Head of caudate nucleus (tissue), 42 donors: ENCODE data around the gene SMARCAL1.

Experiments used
- DNase-seq, 42 donors: peaks; one replicate each; pipeline versions ENCODE4 v3.0.0 to v3.0.0-alpha.2; 2020 to 2021; ENCODE audit warnings: mixed read lengths in 7 of 42
- intact Hi-C: fragments of 100-400 bp; cut with DNase I; formaldehyde crosslinking; loops from one replicate; pipeline ENCODE4 v1.15.0; 2022

The SMARCAL1 gene

GRCh38 chr2:216391401-216391800 lies 20.9 kb upstream of the SMARCAL1 start:
- intact Hi-C loops = no loop called here
- DNase-seq = no peak

GRCh38 chr2:216392018-216392562 lies 20.2 kb upstream of the SMARCAL1 start:
- intact Hi-C loops = no loop called here
- DNase-seq = peak in 28 of 42 donors; percentile 6 to 79 (median 46)

- intact Hi-C loops = no loop called here
- no peak for DNase-seq
Measured at GRCh38 chr2:216392945-216393840, 19.1 kb upstream of the SMARCAL1 start.

DNA sequence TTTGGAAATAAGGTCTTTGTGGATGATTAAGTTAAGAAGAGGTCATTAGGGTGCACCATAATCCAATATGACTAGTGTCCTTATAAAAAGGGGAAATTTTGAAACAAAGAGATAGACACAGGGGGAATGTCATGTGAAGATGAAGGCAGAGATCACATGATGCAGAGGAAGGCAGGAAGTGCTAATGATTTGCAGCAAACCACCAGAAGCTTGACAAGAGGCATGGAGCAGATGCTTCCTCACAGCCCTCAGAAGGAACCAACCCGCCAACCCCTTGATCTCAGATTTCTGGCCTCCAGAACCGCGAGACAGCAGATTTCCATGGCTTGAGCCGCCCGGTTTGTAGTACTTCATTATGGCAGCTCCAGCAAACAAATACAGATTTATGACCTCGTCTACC lies 17.4 kb upstream of the SMARCAL1 start:
- DNase-seq = no peak
- intact Hi-C loops = no loop called here

- DNase-seq = no peak
- intact Hi-C loops = no loop called here
Measured at GRCh38 chr2:216399621-216400020, 12.7 kb upstream of the SMARCAL1 start.

- intact Hi-C loops = no loop called here
- DNase-seq = no peak
Measured at GRCh38 chr2:216402751-216403150, 9.5 kb upstream of the SMARCAL1 start.

DNA sequence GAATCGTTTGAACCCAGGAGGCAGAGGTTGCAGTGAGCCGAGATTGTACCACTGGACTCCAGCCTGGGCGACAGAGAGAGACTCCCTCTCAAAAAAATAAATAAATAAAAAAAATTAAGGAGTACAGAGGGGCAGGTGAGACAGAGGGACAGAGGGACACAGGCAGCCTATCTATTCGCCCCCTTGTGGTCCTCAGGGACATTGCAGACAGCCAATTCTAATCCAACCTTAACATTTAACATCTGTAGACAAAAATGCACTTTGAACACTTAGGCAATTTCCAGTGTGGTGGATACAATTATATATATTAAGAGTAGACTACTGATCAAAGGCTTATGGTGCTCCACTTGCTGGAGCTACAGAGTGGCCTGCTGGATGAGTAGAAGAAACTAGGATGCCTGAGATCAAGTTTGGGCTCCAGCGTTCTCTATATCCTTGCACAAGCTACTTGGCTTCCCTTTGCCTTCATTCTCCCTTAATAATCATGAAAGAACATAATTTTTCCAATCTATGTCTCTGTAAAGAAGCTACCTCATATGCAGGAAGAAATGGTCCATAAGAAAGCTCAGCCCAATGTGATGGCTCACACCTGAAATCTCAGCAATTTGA lies 8.2 kb upstream of the SMARCAL1 start:
- peak in 39 of 42 donors; percentile 13 to 80 (median 50) for DNase-seq
- intact Hi-C loops = no loop called here

GRCh38 chr2:216405588-216405987 lies 6.7 kb upstream of the SMARCAL1 start:
- DNase-seq = no peak
- intact Hi-C loops = no loop called here

DNA sequence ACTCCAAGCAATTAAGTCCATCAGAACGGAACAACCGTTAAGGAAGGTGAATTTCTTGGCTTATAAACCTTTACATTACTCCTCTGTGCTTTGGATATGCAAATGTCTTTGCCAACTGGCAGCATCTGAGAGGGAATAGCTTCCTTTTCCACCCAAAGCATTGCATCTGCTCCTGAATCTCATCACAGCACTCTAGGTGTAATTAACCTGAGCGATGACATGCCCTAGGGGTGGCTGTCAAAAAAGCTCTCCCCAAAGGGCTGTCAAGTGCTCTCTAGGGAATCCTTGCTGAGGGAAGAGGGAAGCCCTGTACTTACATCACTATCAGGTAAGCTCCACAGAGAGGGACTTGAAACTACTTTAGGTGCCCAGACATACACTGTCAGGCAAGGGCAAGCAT lies 5.5 kb upstream of the SMARCAL1 start:
- peak in 17 of 42 donors; percentile 6 to 71 (median 32) for DNase-seq
- intact Hi-C loops = no loop called here

GRCh38 chr2:216408426-216409290 lies 3.6 kb upstream of the SMARCAL1 start:
- intact Hi-C loops = no loop called here
- no peak for DNase-seq

GRCh38 chr2:216410550-216410949 lies 1.7 kb upstream of the SMARCAL1 start:
- DNase-seq = no peak
- intact Hi-C loops = loop anchor here (10.0 kb wide), 1 partner anchor 296 kb away; no protein-coding TSS in a partner anchor

DNA sequence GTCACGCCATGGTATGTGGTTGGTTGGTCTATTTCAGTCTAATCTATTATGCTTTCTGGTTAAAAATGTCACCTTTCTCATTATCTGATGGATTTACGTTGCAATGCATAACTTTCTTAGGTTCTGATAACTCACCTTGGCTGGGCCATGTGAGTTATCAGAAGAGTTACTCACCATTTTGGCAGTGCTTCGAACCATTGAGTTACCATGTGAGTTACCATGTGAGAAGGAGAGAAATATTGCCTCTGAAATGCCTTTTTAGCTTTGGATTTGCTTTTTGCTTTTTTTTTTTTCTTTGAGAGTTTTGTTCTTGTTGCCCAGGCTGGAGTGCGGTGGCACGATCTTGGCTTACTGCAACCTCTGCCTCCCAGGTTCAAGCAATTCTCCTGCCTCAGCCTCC lies 1.6 kb downstream of the SMARCAL1 start:
- intact Hi-C loops = loop anchor here (10.0 kb wide), 1 partner anchor 299 kb away; no protein-coding TSS in a partner anchor
- no peak for DNase-seq

GRCh38 chr2:216414772-216415319 lies 2.6 kb downstream of the SMARCAL1 start:
- no peak for DNase-seq
- intact Hi-C loops = loop anchor here (10.0 kb wide), 1 partner anchor 300 kb away; no protein-coding TSS in a partner anchor

DNA sequence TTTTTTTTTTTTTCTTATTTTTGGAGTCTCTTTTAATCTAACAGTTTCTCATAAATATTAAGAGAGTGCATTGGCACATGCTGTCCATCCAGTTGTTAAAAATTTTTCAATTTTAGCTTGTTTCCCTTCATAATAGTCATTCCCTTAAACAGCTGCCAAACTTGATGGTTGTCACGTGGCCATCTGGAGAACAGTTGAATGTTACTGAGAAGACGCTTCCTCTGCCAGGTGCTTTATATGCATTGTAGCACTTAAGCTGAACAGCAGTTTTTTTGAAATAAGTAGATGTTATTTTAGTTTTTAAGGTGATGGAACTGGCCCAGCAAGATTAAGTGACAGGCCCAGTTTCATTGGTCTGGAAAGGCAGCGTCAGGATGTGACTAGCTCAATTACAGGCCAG lies 3.3 kb downstream of the SMARCAL1 start:
- intact Hi-C loops = loop anchor here (10.0 kb wide), 1 partner anchor 301 kb away; no protein-coding TSS in a partner anchor
- DNase-seq = no peak

- no peak for DNase-seq
- intact Hi-C loops = loop anchor here (10.0 kb wide), 1 partner anchor 302 kb away; no protein-coding TSS in a partner anchor
Measured at GRCh38 chr2:216416571-216417307, 4.5 kb downstream of the SMARCAL1 start.

- intact Hi-C loops = loop anchor here (10.0 kb wide), 1 partner anchor 304 kb away; no protein-coding TSS in a partner anchor
- DNase-seq = no peak
Measured at GRCh38 chr2:216418981-216419380, 6.7 kb downstream of the SMARCAL1 start.

- no peak for DNase-seq
- intact Hi-C loops = loop anchor here (5.0 kb wide), 1 partner anchor 77 kb away; the partner anchor contains the start of gene RPL37A
Measured at GRCh38 chr2:216420367-216421101, 8.2 kb downstream of the SMARCAL1 start.
